Esophagus squamous epithelium (tissue), 5 donors: ENCODE results near the gene TSPAN14. TPM values are rescaled to one million over a fixed set of nuclear protein-coding genes. Genes with fewer than 3 reads are reported as not detected.

Source experiments
- DNase-seq: peaks from one replicate; lab custom pipeline; 2025; lab: John Stamatoyannopoulos, UW
- H3K27ac ChIP-seq, 4 donors: fragments of 200-600 bp; sonication (generic); one replicate each; pipeline ENCODE4 v1.5.1; 2016 to 2019; ENCODE audit warnings: mild to moderate bottlenecking in 1 of 4
- H3K27me3 ChIP-seq, 4 donors: fragments of 200-600 bp; sonication (generic); 1 replicate in 3 of 4; 2 replicates in 1 of 4; pipeline versions ENCODE4 v1.5.1 to v1.6.0; 2017 to 2021; ENCODE audit warnings: antibody characterized with exemption in 1 of 4
- H3K36me3 ChIP-seq, 3 donors: fragments of 200-600 bp; sonication (generic); one replicate each; pipeline ENCODE4 v1.5.1; 2016 to 2019
- H3K4me1 ChIP-seq, 3 donors: fragments of 200-600 bp; sonication (generic); one replicate each; pipeline ENCODE4 v1.5.1; 2017 to 2019
- H3K4me3 ChIP-seq, 4 donors: fragments of 200-600 bp; sonication (generic); 1 replicate in 3 of 4; 2 replicates in 1 of 4; pipeline ENCODE4 v1.5.1; 2016 to 2019; ENCODE audit warnings: mild to moderate bottlenecking in 2 of 4, moderate library complexity in 1 of 4
- H3K9me3 ChIP-seq, 3 donors: fragments of 200-600 bp; sonication (generic); one replicate each; pipeline ENCODE4 v1.5.1; 2016 to 2019
- POLR2A ChIP-seq, 4 donors: fragments of 450-650 bp; IDR thresholded peaks; one replicate each; pipeline ENCODE4 v1.6.1; 2017; ENCODE audit warnings: antibody characterized with exemption in 4 of 4, mild to moderate bottlenecking in 4 of 4, moderate library complexity in 3 of 4
- WGBS, 2 donors: methylation state at CpG; one replicate each; pipeline ENCODE4 v1.1.5; 2018; 5-methylcytosine and 5-hydroxymethylcytosine counted together
- intact Hi-C: fragments of 100-400 bp; cut with DNase I; formaldehyde crosslinking; loops from one replicate; pipeline ENCODE4 v1.15.0; 2022
- total RNA-seq, 4 donors: library from RNA; depleted of rRNA; stranded (reverse); fragments of >200 nt; gene quantifications; one replicate each; pipeline ENCODE4 v1.1.0, GENCODE V29; 2016
- TF ChIP-seq, protein P1 (sequence below), 6 experiments: fragments of 450-650 bp in 4 of 6; fragments of 200-600 bp in 2 of 6; sonication (generic) in 2 of 6; IDR thresholded peaks; one replicate each; pipeline ENCODE4 v1.5.1; 2016 to 2019; ENCODE audit warnings: antibody characterized with exemption in 6 of 6, mild to moderate bottlenecking in 4 of 6, moderate library complexity in 4 of 6
- donor health status: DM: yes; HTN: yes; CAD: no.

Gene TSPAN14
- total RNA-seq, 4 donors from 2014 or later, result 66.4 to 118 (median 89.8) TPM

DNA sequence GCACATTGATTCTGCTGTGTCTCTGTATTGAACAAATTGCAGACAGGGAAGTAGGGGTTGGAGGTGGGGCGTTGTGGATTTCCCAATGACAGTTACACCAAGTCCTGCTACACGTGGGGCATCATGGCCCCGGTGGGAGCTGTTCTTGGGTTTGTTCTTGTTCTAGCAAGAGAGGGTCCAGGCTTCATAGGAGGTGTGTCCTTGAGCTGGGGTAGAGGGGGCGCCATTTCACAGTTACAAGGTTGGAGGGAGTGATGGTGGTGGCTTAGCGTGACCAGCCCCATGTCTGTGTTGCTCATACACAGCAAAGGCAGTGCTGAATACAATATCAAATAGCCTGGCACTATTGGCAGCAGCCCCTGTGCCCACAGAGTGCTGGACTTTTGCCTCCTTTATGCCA, 99.3 kb downstream of the TSPAN14 start:
- no peak overlapping the region for H3K4me3 ChIP-seq
- no peaks in the 10 kb centered on the region for H3K4me1 ChIP-seq
- no peaks in the 10 kb centered on the region for H3K27me3 ChIP-seq
- no peaks in the 10 kb centered on the region for H3K9me3 ChIP-seq
- no peak for DNase-seq
- WGBS, 2 donors, result 43 to 79% methylated on average over 3 to 4 of the region's 5 CpGs
- H3K27ac ChIP-seq, result no peak overlapping the region
- no peaks in the 10 kb centered on the region for H3K36me3 ChIP-seq
- intact Hi-C loops, result no loop called here
- TF ChIP-seq POLR2A (IDR thresholded peaks at IDR 0.05), result no peak
- TF ChIP-seq, protein P1, sequence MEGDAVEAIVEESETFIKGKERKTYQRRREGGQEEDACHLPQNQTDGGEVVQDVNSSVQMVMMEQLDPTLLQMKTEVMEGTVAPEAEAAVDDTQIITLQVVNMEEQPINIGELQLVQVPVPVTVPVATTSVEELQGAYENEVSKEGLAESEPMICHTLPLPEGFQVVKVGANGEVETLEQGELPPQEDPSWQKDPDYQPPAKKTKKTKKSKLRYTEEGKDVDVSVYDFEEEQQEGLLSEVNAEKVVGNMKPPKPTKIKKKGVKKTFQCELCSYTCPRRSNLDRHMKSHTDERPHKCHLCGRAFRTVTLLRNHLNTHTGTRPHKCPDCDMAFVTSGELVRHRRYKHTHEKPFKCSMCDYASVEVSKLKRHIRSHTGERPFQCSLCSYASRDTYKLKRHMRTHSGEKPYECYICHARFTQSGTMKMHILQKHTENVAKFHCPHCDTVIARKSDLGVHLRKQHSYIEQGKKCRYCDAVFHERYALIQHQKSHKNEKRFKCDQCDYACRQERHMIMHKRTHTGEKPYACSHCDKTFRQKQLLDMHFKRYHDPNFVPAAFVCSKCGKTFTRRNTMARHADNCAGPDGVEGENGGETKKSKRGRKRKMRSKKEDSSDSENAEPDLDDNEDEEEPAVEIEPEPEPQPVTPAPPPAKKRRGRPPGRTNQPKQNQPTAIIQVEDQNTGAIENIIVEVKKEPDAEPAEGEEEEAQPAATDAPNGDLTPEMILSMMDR (IDR thresholded peaks at IDR 0.05), result no peak

DNA sequence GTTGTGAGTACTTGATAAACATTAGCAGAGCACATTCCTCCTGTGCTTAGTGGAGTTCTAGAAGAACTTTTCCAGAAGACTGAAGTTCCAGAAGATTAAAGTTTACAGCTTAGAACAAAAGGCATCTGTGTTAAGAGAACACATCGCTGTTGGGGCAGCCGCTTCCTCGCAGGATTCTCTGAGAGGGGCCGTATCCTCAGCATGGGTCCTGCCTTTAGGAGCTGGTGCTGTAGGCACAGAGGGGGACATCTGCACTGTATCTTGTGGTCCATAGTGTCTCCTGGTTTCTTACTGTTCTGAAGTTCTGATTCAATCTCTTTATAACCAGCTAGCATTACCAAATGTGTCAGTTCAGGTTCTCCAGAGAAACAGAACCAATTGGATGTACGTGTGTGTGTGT, 99.9 kb downstream of the TSPAN14 start:
- Histone ChIP-seq H3K27me3 (no peaks in the 10 kb centered on the region), H3K36me3 (no peaks in the 10 kb centered on the region), H3K4me1 (no peaks in the 10 kb centered on the region), H3K4me3 (no peak overlapping the region), H3K9me3 (no peaks in the 10 kb centered on the region), H3K27ac (no peak overlapping the region)
- DNase-seq, result no peak
- no peak for TF ChIP-seq POLR2A (IDR thresholded peaks at IDR 0.05)
- TF ChIP-seq, protein P1 (IDR thresholded peaks at IDR 0.05), result no peak
- WGBS, 2 donors, result 83 to 84% methylated on average over 5 of the region's 5 CpGs
- intact Hi-C loops, result no loop called here

DNA sequence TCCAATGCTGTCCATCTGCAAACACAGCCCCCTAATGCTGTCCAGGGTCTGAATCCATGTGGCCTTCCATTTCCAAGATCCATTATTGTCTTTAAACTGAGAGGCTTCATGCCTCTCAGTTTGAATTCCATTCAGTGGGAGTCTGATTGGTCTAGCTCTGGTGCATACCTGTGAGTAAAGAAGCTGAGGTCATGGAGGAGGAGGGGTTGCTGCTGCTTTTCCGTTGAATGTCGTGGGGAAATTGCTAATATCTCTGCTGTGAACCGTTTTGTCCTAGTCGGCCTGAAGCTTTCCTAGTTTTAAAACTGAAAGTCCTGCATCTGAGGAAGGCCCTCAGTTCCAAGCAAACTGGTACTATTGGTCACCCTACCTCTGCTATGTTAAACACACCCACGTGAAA, 101.3 kb downstream of the TSPAN14 start:
- Histone ChIP-seq H3K9me3 (no peaks in the 10 kb centered on the region), H3K27ac (no peak overlapping the region), H3K27me3 (no peaks in the 10 kb centered on the region), H3K4me3 (no peak overlapping the region), H3K36me3 (no peaks in the 10 kb centered on the region), H3K4me1 (no peaks in the 10 kb centered on the region)
- TF ChIP-seq, protein P1 (IDR thresholded peaks at IDR 0.05), result no peak
- no peak for DNase-seq
- 58 to 75% methylated on average over 5 of the region's 5 CpGs for WGBS, 2 donors
- intact Hi-C loops, result no loop called here

DNA sequence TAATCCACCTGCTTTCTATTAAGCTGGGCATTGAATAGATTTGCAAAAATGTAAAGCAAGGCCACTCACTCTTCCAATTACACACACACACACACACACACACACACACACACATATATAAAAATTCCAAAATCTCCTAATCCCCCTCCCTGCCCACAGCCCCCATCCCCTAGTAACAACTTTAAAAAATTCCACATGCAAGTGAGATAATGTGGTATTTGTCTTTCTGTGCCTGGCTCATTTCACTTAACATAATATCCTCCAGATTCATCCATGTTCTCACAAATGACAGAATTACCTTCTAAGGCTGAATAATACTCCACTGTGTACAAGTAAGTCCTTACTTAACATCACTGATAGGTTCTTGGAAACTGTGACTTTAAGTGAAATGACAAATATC, 107.8 kb downstream of the TSPAN14 start:
- no peaks in the 10 kb centered on the region for H3K36me3 ChIP-seq
- DNase-seq, result no peak

DNA sequence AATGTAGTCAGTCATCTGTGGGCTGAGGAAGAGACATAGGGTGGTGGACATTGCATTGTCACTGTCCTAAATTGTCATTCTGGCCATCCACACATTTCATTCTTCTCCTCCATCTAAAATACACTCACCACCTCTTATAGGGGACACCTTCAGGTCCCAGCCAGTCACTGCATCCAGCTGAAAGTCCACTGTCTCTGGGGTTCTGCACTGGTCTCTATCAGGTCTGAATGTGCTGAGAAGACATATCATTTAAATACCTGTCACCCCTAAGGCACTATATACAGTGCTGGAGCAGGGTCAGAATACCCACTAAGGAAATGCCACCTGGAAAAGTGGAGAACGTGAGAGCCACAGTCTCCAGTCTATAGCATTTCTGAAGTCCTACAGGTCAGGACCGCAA, 113.2 kb downstream of the TSPAN14 start:
- WGBS, 2 donors, result 59 to 75% methylated on average over 2 of the region's 2 CpGs
- Histone ChIP-seq H3K4me3 (no peak overlapping the region), H3K9me3 (no peaks in the 10 kb centered on the region), H3K27ac (no peak overlapping the region), H3K36me3 (no peaks in the 10 kb centered on the region), H3K27me3 (peaks cover 0 to 6% (median 0%) of the 10 kb centered on the region in 4 donors), H3K4me1 (no peaks in the 10 kb centered on the region)
- no peak for TF ChIP-seq POLR2A (IDR thresholded peaks at IDR 0.05)
- TF ChIP-seq, protein P1 (IDR thresholded peaks at IDR 0.05), result no peak
- DNase-seq, result no peak
- intact Hi-C loops, result no loop called here

More for the DNA sequence above, 107.8 kb downstream of the TSPAN14 start:
- no peak overlapping the region for H3K27ac ChIP-seq
- TF ChIP-seq, protein P1 (IDR thresholded peaks at IDR 0.05), result no peak
- no peak for TF ChIP-seq POLR2A (IDR thresholded peaks at IDR 0.05)
- H3K27me3 ChIP-seq, result no peaks in the 10 kb centered on the region
- H3K9me3 ChIP-seq, result no peaks in the 10 kb centered on the region
- no peaks in the 10 kb centered on the region for H3K4me1 ChIP-seq
- intact Hi-C loops, result no loop called here
- no peak overlapping the region for H3K4me3 ChIP-seq
